MM.1S (cell line): ENCODE results near the gene MAPK4.

Source experiments
- CTCF ChIP-seq: fragments of 300-600 bp; sonication (generic); IDR thresholded peaks from 2 replicates; pipeline ENCODE4 v1.5.1; 2016; ENCODE audit warnings: antibody characterized with exemption, low read length, mixed read lengths
- EZH2phosphoT487 ChIP-seq: fragments of 300-600 bp; sonication (generic); IDR thresholded peaks from 2 replicates; pipeline ENCODE4 v1.6.1; 2018; ENCODE audit warnings: antibody characterized with exemption, low read length

DNA sequence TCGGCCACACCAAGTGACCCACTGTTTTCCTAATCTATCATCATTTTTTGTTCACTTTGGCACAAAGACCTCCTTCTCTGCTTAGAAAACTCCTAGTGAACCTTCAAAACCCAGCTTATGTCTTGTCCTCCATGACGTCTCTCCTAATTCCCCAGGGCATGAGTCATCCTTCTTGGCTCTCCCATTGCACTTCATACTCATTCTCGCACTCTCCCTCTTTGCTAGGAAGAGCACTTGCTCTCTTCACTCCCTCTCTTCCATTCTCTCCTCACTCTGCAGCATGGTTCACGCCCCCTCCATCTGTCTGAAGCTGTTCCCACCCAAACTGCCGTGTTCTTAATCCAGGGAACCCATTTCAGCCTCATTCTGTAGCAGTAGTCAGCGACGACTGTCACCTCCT, 156.0 kb downstream of the MAPK4 start:
- TF ChIP-seq CTCF (no peak), EZH2phosphoT487 (no peak)
